Measurements from ENCODE around the gene SYNPO.

The SYNPO gene

GRCh38 chr5:150625831-150626746 is 14.4 kb upstream of the SYNPO start:
- DNase-seq, result no peak

- DNase-seq, result no peak
These were observed 13.6 kb upstream of the SYNPO start for GRCh38 chr5:150626853-150627276.

- no peak for DNase-seq
These were observed 12.5 kb upstream of the SYNPO start for GRCh38 chr5:150627731-150628545.

GRCh38 chr5:150628936-150629485 is 11.4 kb upstream of the SYNPO start:
- no peak for DNase-seq

- no peak for DNase-seq
These were observed 10.4 kb upstream of the SYNPO start for GRCh38 chr5:150630016-150630415.

DNA sequence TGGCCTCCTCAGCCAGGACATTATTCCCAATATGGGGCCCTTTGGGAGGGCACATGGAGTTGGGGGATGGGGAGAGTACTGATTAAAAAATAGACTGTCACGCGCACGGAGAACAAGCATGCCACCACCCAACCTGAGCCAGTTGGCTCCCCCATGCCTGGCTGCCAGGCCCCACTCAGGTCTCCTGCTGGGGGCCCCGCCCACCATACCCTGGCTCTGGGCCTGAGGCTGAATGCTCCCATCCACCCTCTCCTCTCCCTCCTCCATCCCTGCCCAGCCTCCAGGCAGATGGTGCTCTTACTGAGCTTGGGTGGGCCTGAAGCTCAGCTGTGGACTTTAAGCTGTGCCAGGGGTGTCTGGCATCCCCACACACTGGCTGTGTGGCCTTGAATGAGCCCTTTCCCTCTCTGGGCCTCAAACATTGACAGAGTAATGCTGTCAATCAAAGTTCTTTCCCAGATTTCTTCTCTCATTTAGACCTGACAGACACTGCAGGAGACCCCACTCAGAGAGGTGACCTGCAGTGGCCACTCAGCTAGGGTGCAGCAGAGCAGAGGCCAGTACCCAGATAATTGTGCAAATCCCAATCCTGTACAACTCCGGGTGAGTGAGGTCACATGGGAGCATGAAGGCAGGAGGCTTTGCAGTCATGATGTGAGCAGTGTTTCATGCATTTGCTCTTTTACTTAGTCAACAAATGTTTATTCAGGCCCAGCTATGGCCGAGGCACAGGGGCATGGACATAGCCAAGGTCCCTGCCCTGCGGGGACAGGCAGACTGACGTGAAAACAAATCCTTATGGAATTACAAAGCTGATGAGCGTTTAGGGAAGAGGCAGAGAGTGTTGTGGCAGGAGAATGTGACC is 9.8 kb upstream of the SYNPO start:
- DNase-seq, result no peak

DNA sequence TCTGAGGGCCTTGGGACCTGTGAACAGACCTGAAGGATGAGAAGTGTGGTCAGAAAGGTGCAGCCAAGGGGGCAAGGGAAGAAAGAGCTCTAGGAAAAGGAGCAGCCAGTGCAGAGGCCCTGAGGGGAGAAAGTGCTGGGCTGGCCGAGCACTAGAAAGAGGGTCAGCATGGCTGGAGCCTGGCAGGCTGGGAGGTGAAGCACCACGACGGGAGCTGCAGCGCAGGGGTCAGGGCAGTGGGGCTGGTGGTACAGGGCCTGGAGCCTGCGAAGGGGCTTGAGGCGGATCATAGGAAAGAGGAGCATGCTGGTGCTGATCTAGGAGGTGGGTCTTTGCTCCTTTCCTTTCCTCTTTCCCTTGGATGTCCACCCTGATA is 9.1 kb upstream of the SYNPO start:
- no peak for DNase-seq

DNA sequence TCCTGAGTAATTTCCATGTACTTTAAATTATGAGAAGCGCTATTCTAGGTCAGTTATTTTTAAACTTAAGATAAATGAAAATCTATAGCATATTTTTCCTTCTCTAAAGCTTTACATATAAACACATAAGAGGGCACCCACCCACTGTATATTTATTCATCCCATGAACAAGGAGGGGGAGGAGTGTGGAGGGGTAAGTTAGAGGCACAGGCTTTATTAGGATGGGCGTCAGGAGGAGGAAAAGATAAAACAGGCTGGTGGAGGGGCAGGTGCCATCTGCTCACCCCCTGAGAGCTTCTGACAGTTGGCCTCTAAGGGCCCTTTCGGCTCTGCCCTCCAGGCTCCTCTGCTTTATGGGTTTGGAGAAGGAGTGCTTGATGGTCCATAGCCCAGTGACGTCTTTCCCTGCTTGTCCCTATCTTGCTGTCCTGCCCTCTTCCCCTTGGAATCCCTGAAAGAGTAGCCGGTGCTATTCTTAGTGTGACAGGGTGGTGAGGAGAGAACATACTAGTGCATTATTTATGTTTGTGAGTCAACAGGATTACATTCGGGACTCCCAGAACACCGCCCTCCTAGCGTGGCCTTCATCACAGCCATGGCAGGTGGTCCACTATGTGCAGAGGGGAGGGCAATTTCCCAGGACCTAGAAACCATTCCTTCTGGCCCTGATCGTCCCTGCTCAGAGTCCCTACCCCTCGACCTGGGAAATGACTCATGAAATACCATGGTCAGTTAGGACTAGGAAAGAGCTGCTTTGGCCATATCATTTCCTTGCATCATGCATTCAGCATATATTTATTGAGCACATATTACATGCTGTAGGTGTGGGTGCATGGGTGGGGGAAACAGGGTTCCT is 7.9 kb upstream of the SYNPO start:
- DNase-seq, result no peak

DNA sequence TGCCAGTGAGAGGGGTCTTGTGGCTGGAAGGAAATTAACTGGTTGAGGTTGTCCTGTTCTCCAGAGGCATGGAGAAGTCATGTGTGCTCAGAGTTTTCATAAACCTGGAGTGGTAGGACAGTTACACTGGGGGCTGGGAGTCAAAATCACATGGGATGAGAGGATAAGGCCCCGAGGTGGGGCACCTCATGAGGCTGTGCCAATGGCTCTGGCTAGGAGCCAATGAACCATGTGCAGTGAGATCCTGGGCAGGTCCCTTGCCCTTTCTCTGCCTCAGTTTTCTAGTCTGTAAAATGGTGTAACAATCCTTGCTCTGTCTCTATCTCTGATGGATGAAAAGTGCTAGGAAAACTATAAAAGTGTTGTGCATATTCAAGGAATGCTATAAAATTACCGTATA is 7.0 kb upstream of the SYNPO start:
- no peak for DNase-seq

DNA sequence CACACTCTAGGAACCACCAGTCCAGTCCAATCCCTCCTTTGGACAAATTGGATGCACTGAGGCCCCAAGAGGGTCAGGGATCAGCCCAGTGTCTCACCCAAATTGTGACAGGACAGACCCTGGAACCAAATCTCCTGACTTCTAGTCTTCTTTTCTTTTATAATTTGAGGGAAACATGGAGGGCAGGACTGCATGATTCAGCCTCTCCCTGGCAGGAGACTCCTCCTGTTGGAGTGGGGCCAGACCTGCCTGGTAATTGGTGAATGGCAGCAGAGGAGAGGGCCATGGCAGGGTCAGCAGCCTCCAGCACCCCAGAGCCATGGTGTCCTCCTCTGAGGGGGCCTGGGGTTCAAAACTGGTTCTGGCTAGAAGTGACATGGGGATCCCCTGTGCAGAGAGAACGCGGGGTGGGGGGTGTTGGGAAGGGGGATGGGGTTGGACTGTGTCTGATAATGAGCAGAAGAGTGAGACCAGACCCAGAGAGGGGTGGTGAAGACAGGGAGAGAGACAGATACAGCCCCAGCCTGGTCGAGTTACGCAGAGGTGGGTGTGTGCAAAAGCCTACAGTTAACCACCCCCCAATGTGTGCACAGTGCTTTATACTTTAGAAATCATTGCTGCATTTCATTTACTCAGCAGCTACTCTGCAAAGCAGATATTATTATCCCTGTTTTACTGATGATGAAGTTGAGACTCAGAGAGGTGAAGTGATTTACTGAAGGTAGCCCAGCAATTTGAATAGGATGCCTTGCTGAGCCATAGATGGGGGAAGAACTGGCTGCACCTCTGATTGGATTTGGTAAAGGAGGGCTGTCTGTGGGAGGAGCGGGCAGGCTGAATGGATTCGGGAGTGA is 3.8 kb upstream of the SYNPO start:
- no peak for DNase-seq

GRCh38 chr5:150637245-150638052 is 3.0 kb upstream of the SYNPO start:
- no peak for DNase-seq

DNA sequence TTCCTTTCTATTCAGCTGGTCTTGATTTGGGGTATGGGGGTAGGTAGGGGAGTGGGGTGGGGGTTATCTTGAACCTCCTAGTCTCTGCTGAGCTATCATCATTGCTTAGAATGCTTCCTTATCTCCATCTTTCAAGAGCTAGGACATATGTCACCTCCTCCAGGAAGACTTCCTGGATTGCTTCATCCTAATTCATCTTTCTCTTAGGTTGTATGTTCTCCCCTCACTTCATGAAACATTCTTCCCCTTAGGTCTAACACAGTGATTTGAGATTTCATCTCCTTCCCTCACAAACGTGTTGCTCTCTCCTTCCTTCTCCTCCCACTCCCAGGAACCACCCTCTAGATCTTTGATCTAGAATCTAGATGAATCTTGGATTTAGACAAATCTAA is 2.4 kb upstream of the SYNPO start:
- no peak for DNase-seq

GRCh38 chr5:150638488-150639376 is 1.7 kb upstream of the SYNPO start:
- DNase-seq, result no peak

DNA sequence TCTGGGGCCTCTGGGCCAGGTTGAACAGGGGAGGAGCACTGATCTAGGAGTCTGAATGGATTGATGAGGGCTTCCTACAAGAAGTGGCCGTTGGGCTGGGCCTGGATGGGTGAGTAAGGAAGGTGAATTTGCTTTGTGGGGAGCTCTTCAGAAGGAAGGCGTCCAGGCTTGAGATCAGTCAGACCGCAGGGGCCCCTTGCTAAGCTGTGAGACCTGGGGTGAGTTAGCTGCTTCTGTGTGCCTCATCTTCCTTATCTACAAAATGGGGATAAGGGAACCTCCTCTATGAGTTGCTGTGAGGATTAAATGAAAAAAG is 1.1 kb upstream of the SYNPO start:
- DNase-seq, result no peak

- no peak for DNase-seq
These were observed 709 bp upstream of the SYNPO start for GRCh38 chr5:150639751-150640150.

- no peak for DNase-seq
These were observed 628 bp downstream of the SYNPO start for GRCh38 chr5:150641006-150641570.

- DNase-seq, result no peak
These were observed 1.5 kb downstream of the SYNPO start for GRCh38 chr5:150641824-150642566.

DNA sequence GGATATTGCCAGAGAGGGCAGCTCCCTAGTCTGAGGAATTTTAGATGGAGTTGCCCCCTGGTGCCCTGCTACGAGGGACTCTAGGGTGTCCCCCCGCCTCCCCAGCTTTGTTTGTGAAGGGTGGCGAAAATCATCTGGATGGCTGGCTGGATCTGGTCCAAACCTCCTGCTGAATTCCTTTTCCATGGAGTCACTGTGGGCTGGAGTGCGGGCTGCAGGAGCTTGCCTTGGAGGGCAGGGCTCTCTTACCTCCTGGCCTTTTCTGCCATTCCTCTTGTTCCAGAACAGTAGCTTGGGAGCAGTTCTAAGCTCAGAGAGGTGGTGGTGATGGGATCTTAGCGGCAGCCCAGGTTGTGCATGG is 2.1 kb downstream of the SYNPO start:
- DNase-seq, result no peak

Measured in hippocampal formation (tissue), 2 donors.